H1 (cell line): ENCODE results near the gene THAP10. TPM values are rescaled to one million over a fixed set of nuclear protein-coding genes. Genes with fewer than 3 reads are reported as not detected.
A peak's percentile ranks its signal among the peaks of the same experiment; 100 is the strongest.

ENCODE experiments used
- CTCF ChIA-PET: fragments of 300-600 bp; sonication (Branson Sonifier 250); formaldehyde crosslinking; loops from one replicate; lab custom pipeline; 2021; ENCODE audit not compliant: partially characterized antibody; lab: Charles Lee
- POLR2A ChIA-PET: fragments of 300-600 bp; sonication (Branson Sonifier 250); formaldehyde crosslinking; loops from one replicate; lab custom pipeline; 2021; ENCODE audit warnings: inconsistent platforms; ENCODE audit not compliant: partially characterized antibody; lab: Charles Lee
- DNase-seq, 2 experiments: peaks; one replicate each; pipeline versions ENCODE4 v3.0.0 to v3.0.0-alpha.2; 2010 to 2022; ENCODE audit warnings: low spot score in 2 of 2, low read depth in 1 of 2, mixed read lengths in 1 of 2
- FAIRE-seq: peaks from 2 replicates; lab custom pipeline; 2011; peaks lifted over from hg19 to GRCh38; lab: Jason Lieb, UNC
- H2AFZ ChIP-seq: 2 replicates; pipeline ENCODE4 v1.8.1; 2012; ENCODE audit warnings: low read length, inconsistent platforms
- H2AK5ac ChIP-seq: 2 replicates; pipeline ENCODE4 v1.6.1; 2013; ENCODE audit warnings: low read depth, low read length
- H2BK120ac ChIP-seq: replicated peaks from 2 replicates; pipeline ENCODE3; 2013; ENCODE audit warnings: low read depth, low read length, inconsistent platforms
- H2BK12ac ChIP-seq: 2 replicates; pipeline ENCODE4 v1.6.1; 2013; ENCODE audit warnings: low read depth, low read length
- H2BK15ac ChIP-seq: 2 replicates; pipeline ENCODE4 v1.6.1; 2013; ENCODE audit warnings: low read length
- H2BK20ac ChIP-seq: 2 replicates; pipeline ENCODE4 v1.6.1; 2013; ENCODE audit warnings: low read length
- H2BK5ac ChIP-seq: 2 replicates; pipeline ENCODE4 v1.6.1; 2013; ENCODE audit warnings: low read depth, low read length
- H3K14ac ChIP-seq: 2 replicates; pipeline ENCODE4 v1.6.1; 2013; ENCODE audit warnings: inconsistent platforms; ENCODE audit not compliant: insufficient read length
- H3K18ac ChIP-seq: 2 replicates; pipeline ENCODE4 v1.6.1; 2013; ENCODE audit warnings: low read length; ENCODE audit errors: extremely low read depth
- H3K23ac ChIP-seq: 2 replicates; pipeline ENCODE4 v1.6.1; 2013; ENCODE audit warnings: inconsistent platforms; ENCODE audit not compliant: insufficient read length
- H3K23me2 ChIP-seq: 2 replicates; pipeline ENCODE4 v1.6.1; 2013; ENCODE audit warnings: low read depth, low read length
- H3K27ac ChIP-seq: 2 replicates; pipeline ENCODE4 v1.6.1; 2011; ENCODE audit warnings: low read depth, low read length, inconsistent platforms
- H3K27me3 ChIP-seq, 4 experiments: replicated peaks in 1 of 4; 1 replicate in 1 of 4; 2 replicates in 3 of 4; pipeline versions ENCODE4 v1.6.1 to v1.8.1; 2011 to 2013; ENCODE audit warnings: low read length in 3 of 4, mild to moderate bottlenecking in 3 of 4, inconsistent platforms in 2 of 4, mixed read lengths in 2 of 4, moderate library complexity in 1 of 4; ENCODE audit not compliant: control insufficient read depth in 3 of 4, insufficient read depth in 3 of 4; ENCODE audit errors: extremely low read depth in 1 of 4
- H3K36me3 ChIP-seq, 4 experiments: 2 replicates each; pipeline versions ENCODE4 v1.6.1 to v1.8.1; 2011 to 2013; ENCODE audit warnings: mild to moderate bottlenecking in 4 of 4, low read length in 3 of 4, moderate library complexity in 2 of 4, control low read depth in 1 of 4, inconsistent platforms in 1 of 4; ENCODE audit not compliant: insufficient read depth in 4 of 4, control insufficient read depth in 2 of 4
- H3K4ac ChIP-seq: replicated peaks from 2 replicates; pipeline ENCODE3; 2013; ENCODE audit warnings: low read length, low read depth, mixed read lengths, inconsistent platforms; ENCODE audit not compliant: insufficient read length
- H3K4me1 ChIP-seq, 4 experiments: replicated peaks in 1 of 4; 1 replicate in 1 of 4; 2 replicates in 3 of 4; pipeline versions ENCODE4 v1.6.1 to v1.8.1; 2011 to 2013; ENCODE audit warnings: low read length in 3 of 4, inconsistent platforms in 2 of 4, mixed read lengths in 1 of 4; ENCODE audit not compliant: insufficient read depth in 4 of 4, control insufficient read depth in 3 of 4
- H3K4me2 ChIP-seq, 2 experiments: 2 replicates each; pipeline versions ENCODE4 v1.6.1 to v1.8.1; 2011 to 2013; ENCODE audit warnings: low read depth in 2 of 2, low read length in 2 of 2, control low read depth in 1 of 2, inconsistent platforms in 1 of 2, mild to moderate bottlenecking in 1 of 2; ENCODE audit not compliant: insufficient read depth in 1 of 2
- H3K4me3 ChIP-seq, 4 experiments: fragments of 200-600, 300-600 bp in 1 of 4; sonication (generic), shearing (Covaris generic), sonication (Bioruptor Twin) in 1 of 4; 2 replicates each; pipeline versions ENCODE4 v1.5.1 to v1.8.1; 2011 to 2016; ENCODE audit warnings: low read length in 4 of 4, low read depth in 3 of 4, control low read depth in 2 of 4, inconsistent platforms in 2 of 4, mild to moderate bottlenecking in 2 of 4, mixed read lengths in 1 of 4, moderate library complexity in 1 of 4; ENCODE audit not compliant: insufficient read depth in 2 of 4; ENCODE audit errors: extremely low read depth in 1 of 4
- H3K56ac ChIP-seq: replicated peaks from 2 replicates; pipeline ENCODE3; 2013; ENCODE audit warnings: low read depth, mild to moderate bottlenecking, mixed read lengths, low read length, inconsistent platforms; ENCODE audit not compliant: insufficient read length
- H3K79me1 ChIP-seq: 2 replicates; pipeline ENCODE4 v1.6.1; 2013; ENCODE audit warnings: low read depth, low read length, control low read depth
- H3K79me2 ChIP-seq, 2 experiments: 2 replicates each; pipeline versions ENCODE4 v1.6.1 to v1.8.1; 2012 to 2013; ENCODE audit warnings: low read length in 2 of 2, mild to moderate bottlenecking in 2 of 2, inconsistent platforms in 1 of 2; ENCODE audit not compliant: insufficient read depth in 2 of 2, control insufficient read depth in 1 of 2
- H3K9ac ChIP-seq, 4 experiments: replicated peaks in 1 of 4; 1 replicate in 1 of 4; 2 replicates in 3 of 4; pipeline versions ENCODE4 v1.6.1 to v1.8.1; 2011 to 2013; ENCODE audit warnings: low read depth in 3 of 4, low read length in 3 of 4, control low read depth in 2 of 4, mild to moderate bottlenecking in 2 of 4, moderate library complexity in 2 of 4, inconsistent platforms in 1 of 4; ENCODE audit errors: extremely low read depth in 1 of 4
- H3K9me3 ChIP-seq, 2 experiments: 2 replicates each; pipeline versions ENCODE4 v1.6.1 to v1.8.1; 2012 to 2013; ENCODE audit warnings: mild to moderate bottlenecking in 2 of 2, moderate library complexity in 2 of 2, control low read depth in 1 of 2, inconsistent platforms in 1 of 2, low read depth in 1 of 2, low read length in 1 of 2, mixed read lengths in 1 of 2; ENCODE audit not compliant: insufficient read depth in 2 of 2
- H4K20me1 ChIP-seq, 2 experiments: replicated peaks in 1 of 2; 2 replicates each; pipeline versions ENCODE3 to v1.8.1; 2011 to 2013; ENCODE audit warnings: inconsistent platforms in 2 of 2, low read length in 2 of 2, mild to moderate bottlenecking in 1 of 2; ENCODE audit not compliant: insufficient read depth in 2 of 2, control insufficient read depth in 1 of 2
- H4K5ac ChIP-seq: 2 replicates; pipeline ENCODE4 v1.6.1; 2013; ENCODE audit warnings: low read length, low read depth, mixed read lengths, inconsistent platforms; ENCODE audit not compliant: insufficient read length
- H4K8ac ChIP-seq: 2 replicates; pipeline ENCODE4 v1.8.0; 2013; ENCODE audit warnings: mild to moderate bottlenecking, moderate library complexity, low read length, inconsistent platforms; ENCODE audit not compliant: insufficient read depth; ENCODE audit errors: extremely low read depth
- H4K91ac ChIP-seq: replicated peaks from 2 replicates; pipeline ENCODE3; 2013; ENCODE audit warnings: low read length, mixed read lengths, inconsistent platforms; ENCODE audit not compliant: insufficient read length
- ASH2L ChIP-seq: fragments of 200-600, 300-600 bp; sonication (generic); IDR thresholded peaks from one replicate; pipeline ENCODE4 v1.7.1; 2017; ENCODE audit warnings: low read length
- ATF2 ChIP-seq: IDR thresholded peaks from 2 replicates; pipeline ENCODE4 v1.6.1; 2012; ENCODE audit warnings: low read length, inconsistent platforms
- BCL11A ChIP-seq, 2 experiments: IDR thresholded peaks; one replicate each; pipeline ENCODE4 v1.6.1; 2011; ENCODE audit warnings: low read depth in 2 of 2, low read length in 2 of 2, mild to moderate bottlenecking in 2 of 2
- CREB1 ChIP-seq: IDR thresholded peaks from 2 replicates; pipeline ENCODE4 v1.6.1; 2012; ENCODE audit warnings: inconsistent platforms
- CTCF ChIP-seq, 3 experiments: IDR thresholded peaks; 1 replicate in 2 of 3; 2 replicates in 1 of 3; pipeline versions ENCODE4 v1.5.1 to v1.6.1; 2011; ENCODE audit warnings: low read length in 3 of 3, mild to moderate bottlenecking in 3 of 3, inconsistent platforms in 2 of 3, low read depth in 1 of 3, moderate library complexity in 1 of 3; ENCODE audit not compliant: insufficient read depth in 1 of 3; ENCODE audit errors: control extremely low read depth in 1 of 3
- GABPA ChIP-seq: IDR thresholded peaks from 2 replicates; pipeline ENCODE4 v1.6.1; 2011; ENCODE audit warnings: mild to moderate bottlenecking, low read length, moderate library complexity, borderline replicate concordance; ENCODE audit not compliant: insufficient read depth
- NANOG ChIP-seq: IDR thresholded peaks from 2 replicates; pipeline ENCODE4 v1.6.1; 2011; ENCODE audit warnings: low read length, low read depth, mild to moderate bottlenecking, inconsistent platforms; ENCODE audit not compliant: insufficient read depth, poor library complexity, severe bottlenecking
- WGBS, 2 experiments: shearing (Covaris generic) in 1 of 2; methylation state at CpG; one replicate each; pipeline versions ENCODE4 v1.1.6 to v1.1.7; 2013 to 2015; ENCODE audit warnings: low lambda C conversion rate in 2 of 2, mixed read lengths in 2 of 2, inconsistent platforms in 1 of 2, low coverage in 1 of 2, missing lambda C conversion rate in 1 of 2; ENCODE audit not compliant: insufficient replicate concordance in 2 of 2, insufficient coverage in 1 of 2, insufficient read length in 1 of 2; ENCODE audit errors: extremely low coverage in 1 of 2, missing lambda C conversion rate in 1 of 2; 5-methylcytosine and 5-hydroxymethylcytosine counted together
- polyA plus RNA-seq, 7 experiments: library from polyadenylated mRNA; depleted of rRNA in 3 of 7; stranded (reverse) in 5 of 7; unstranded in 2 of 7; fragments of >200 nt in 5 of 7; fragments of 200-250 nt in 2 of 7; gene quantifications; 1 replicate in 5 of 7; 2 replicates in 1 of 7; 4 replicates in 1 of 7; pipeline versions ENCODE4 v1.2.1 to v1.2.3, GENCODE V29; 2011 to 2013; ENCODE audit warnings: missing spikeins in 2 of 7, mixed read lengths in 2 of 7
- total RNA-seq: library from RNA; stranded (reverse); fragmentation: NEBNext Ultra II Directional; extraction: Animal tissue kit (Norgen Biotek cat#: 25700); gene quantifications from 2 replicates; pipeline ENCODE4 v1.2.1, GENCODE V29; 2021

THAP10 gene
- total and polyA plus RNA-seq, 2 of the 8 experiments (the other 6 are each of a cell fraction or from before 2014, with no cell fraction given): 2.8 to 4.5 TPM

GRCh38 chr15:70855764-70856163 lies 36.5 kb downstream of the THAP10 start:
- no peaks in the 10 kb centered on the region for H3K36me3 ChIP-seq
- H3K79me1 ChIP-seq: no peaks in the 10 kb centered on the region
- peak overlapping the region; percentile 70 for H2AK5ac ChIP-seq
- H4K5ac ChIP-seq: no peak overlapping the region
- H2BK5ac ChIP-seq: no peak overlapping the region
- H2BK12ac ChIP-seq: no peak overlapping the region
- no peak overlapping the region for H2AFZ ChIP-seq
- no peak overlapping the region for H3K27ac ChIP-seq
- H3K14ac ChIP-seq: no peak overlapping the region
- FAIRE-seq (no peak), DNase-seq (no peak)
- H4K8ac ChIP-seq: no peak overlapping the region
- H4K20me1 ChIP-seq: no peaks in the 10 kb centered on the region
- H3K4me2 ChIP-seq: no peak overlapping the region
- peaks cover 0 to 9% of the 10 kb centered on the region in 2 experiments; a peak in 1 of 4 replicates for H3K79me2 ChIP-seq
- no peak overlapping the region for H3K23ac ChIP-seq
- TF ChIP-seq CREB1 (no peak), BCL11A (IDR thresholded peaks at IDR 0.05; ENCODE audit: low read depth in 2 of 2, low read length in 2 of 2) (no peak), ATF2 (no peak), GABPA (no peak), CTCF (IDR thresholded peaks at IDR 0.05; ENCODE audit: control extremely low read depth in 1 of 3, insufficient read depth in 1 of 3, low read depth in 1 of 3, low read length in 3 of 3) (no peak), ASH2L (no peak), NANOG (no peak)
- H3K27me3 ChIP-seq: 0 out of 7 replicates have a peak, but pooled peaks cover 0 to 3% (median 0%) of the 10 kb centered on the region in 4 experiments
- POLR2A ChIA-PET: no interaction called here
- peaks cover 3 to 8% (median 5%) of the 10 kb centered on the region in 4 experiments; a peak in 4 of 7 replicates for H3K4me1 ChIP-seq
- no peak overlapping the region for H4K91ac ChIP-seq
- H3K56ac ChIP-seq: no peak overlapping the region
- no peak overlapping the region for H3K4ac ChIP-seq
- no peak overlapping the region for H3K9ac ChIP-seq
- no peak overlapping the region for H2BK20ac ChIP-seq
- peaks cover 10% of the 10 kb centered on the region; the same call in 1 of the 2 replicates for H3K23me2 ChIP-seq
- whole genome bisulfite sequencing, 2 experiments: 82% methylated on average over 2 of the region's 2 CpGs; no CpG with 5 or more reads in 1 of the 2 experiments
- CTCF ChIA-PET: interaction anchor here (0.9 to 2.4 kb wide), 2 partner anchors 19 to 30 kb away, joined by 3 to 6 read pairs; no protein-coding TSS in a partner anchor
- H3K4me3 ChIP-seq: no peak overlapping the region
- H2BK120ac ChIP-seq: no peak overlapping the region
- H3K18ac ChIP-seq: no peak overlapping the region
- no peak overlapping the region for H2BK15ac ChIP-seq
- no peaks in the 10 kb centered on the region for H3K9me3 ChIP-seq
